Skeletal muscle satellite cell (primary cell): ENCODE data around the gene AGBL4.
A peak's percentile ranks its signal among the peaks of the same experiment; 100 is the strongest.

Experiments used
- H3K27me3 ChIP-seq: 2 replicates; pipeline ENCODE4 v1.7.0; 2013; ENCODE audit warnings: low read length; ENCODE audit not compliant: control insufficient read depth, insufficient read depth
- H3K36me3 ChIP-seq: 2 replicates; pipeline ENCODE4 v1.7.0; 2013; ENCODE audit warnings: mild to moderate bottlenecking, control low read depth, low read length; ENCODE audit not compliant: insufficient read depth
- H3K4me1 ChIP-seq: 2 replicates; pipeline ENCODE4 v1.7.0; 2013; ENCODE audit warnings: low read length; ENCODE audit not compliant: control insufficient read depth, insufficient read depth
- H3K4me2 ChIP-seq: 2 replicates; pipeline ENCODE4 v1.7.0; 2013; ENCODE audit warnings: mild to moderate bottlenecking, low read length
- H3K4me3 ChIP-seq: 2 replicates; pipeline ENCODE4 v1.7.0; 2013; ENCODE audit warnings: low read length
- H3K9ac ChIP-seq: 2 replicates; pipeline ENCODE4 v1.7.0; 2013; ENCODE audit warnings: mild to moderate bottlenecking, low read depth, low read length, moderate library complexity
- H3K9me3 ChIP-seq: replicated peaks from 2 replicates; pipeline ENCODE4 v1.7.0; 2013; ENCODE audit warnings: mild to moderate bottlenecking, control low read depth, low read length

The AGBL4 gene

DNA sequence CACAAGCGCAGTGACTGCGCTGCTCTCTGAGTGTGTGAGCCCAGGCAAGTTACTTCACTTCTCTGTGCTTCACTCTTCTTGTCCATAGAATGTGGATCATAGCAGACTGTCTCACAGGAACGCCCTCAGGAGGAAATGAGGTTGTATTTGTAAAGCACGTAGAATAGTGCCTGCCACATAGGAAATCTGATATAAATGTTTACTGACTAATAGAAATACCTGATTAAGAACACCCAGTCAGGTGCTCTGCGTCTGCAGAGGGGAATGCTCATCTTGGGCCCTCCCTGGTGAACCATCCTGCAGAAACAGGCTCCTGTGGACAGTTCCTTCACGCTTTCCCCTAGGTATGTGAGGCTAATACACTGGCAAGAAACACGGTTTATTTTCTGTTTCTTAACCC lies 1347.4 kb downstream of the AGBL4 start:
- Histone ChIP-seq H3K27me3 (no peaks in the 10 kb centered on the region), H3K4me3 (no peak overlapping the region), H3K9ac (no peak overlapping the region), H3K4me2 (no peak overlapping the region), H3K9me3 (no peaks in the 10 kb centered on the region), H3K36me3 (no peaks in the 10 kb centered on the region), H3K4me1 (peaks cover 6% of the 10 kb centered on the region)

DNA sequence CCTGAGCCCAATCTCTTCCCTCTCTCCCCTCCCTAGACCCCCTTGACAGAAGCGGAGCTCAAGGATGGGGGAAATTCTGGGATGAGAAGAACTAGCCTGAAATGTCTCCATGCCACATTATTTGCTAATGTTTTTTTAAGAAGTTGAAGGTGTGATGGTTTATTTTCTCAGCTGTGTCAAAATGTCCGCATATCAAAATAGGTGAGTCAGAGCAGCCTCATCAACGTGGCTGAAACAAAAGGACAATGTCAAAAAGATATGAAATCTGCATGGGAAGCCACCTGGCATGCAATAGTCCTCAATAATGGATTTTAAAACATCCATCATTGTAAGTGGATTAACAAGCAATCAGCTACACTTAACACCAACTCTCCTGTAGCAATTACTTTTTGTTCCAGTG lies 1348.5 kb downstream of the AGBL4 start:
- Histone ChIP-seq H3K4me2 (peak overlapping the region; percentile 32), H3K36me3 (no peaks in the 10 kb centered on the region), H3K27me3 (no peaks in the 10 kb centered on the region), H3K4me1 (peaks cover 6% of the 10 kb centered on the region), H3K9me3 (no peaks in the 10 kb centered on the region), H3K9ac (no peak overlapping the region), H3K4me3 (no peak overlapping the region)

DNA sequence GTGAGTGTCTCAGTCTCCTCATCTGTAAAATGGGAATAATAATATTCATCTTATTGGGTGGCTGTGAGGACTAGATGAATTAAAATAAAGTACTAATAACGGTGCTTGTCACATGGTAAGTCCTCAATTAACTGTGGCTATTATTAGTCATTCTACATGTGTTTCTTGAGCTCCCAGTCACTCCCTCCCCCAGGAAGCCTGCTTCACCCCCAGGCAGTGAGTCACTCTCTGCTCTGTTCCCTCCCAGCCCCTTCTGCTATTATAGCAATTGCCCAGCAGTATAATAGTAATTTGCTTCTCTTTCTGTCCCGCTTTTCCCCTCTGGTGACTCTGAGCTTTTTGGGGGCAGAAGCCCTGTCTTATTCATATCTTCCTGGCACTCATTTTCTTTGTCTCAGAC lies 1349.1 kb downstream of the AGBL4 start:
- H3K4me3 ChIP-seq = no peak overlapping the region
- no peaks in the 10 kb centered on the region for H3K27me3 ChIP-seq
- H3K36me3 ChIP-seq = no peaks in the 10 kb centered on the region
- H3K4me2 ChIP-seq = peak overlapping the region; percentile 32
- H3K9me3 ChIP-seq = no peaks in the 10 kb centered on the region
- peaks cover 6% of the 10 kb centered on the region for H3K4me1 ChIP-seq
- H3K9ac ChIP-seq = no peak overlapping the region

DNA sequence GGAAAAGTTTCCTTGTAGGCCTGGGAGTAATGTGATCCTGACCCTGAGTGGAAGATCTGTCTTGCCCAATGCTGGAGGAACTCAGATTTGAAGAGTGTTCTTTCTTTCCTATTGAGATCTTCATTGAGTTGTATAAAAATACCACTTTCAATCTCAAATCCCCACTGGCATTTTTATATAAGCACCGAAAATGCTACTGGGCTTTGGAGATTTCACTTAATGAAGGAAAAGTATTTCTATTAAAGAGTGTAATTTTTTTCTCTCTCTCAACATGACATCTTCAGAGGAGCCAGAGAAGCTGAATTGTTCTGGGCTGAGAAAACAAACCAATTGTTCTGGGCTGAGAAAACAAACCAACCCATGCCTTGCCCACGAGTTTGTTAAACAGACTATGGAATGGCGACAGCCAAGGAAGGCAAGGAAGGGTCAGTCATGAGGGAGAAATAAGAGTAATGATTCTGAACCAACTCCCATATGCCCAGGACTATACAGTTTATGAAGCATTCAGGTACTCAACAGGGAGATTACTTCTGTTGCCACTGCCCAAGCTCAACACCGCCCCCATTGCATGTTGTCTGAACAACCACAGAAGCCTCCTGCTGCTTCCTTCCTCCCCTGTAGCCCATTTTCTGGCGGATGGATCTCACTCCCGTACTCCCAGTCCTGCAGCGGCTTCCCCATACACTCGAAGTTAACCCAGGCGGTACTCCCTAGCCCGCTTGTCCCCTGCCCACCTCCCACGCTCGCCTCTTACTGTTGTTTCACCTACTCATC lies 1350.2 kb downstream of the AGBL4 start:
- Histone ChIP-seq H3K9ac (no peak overlapping the region), H3K4me2 (no peak overlapping the region), H3K4me1 (peaks cover 6% of the 10 kb centered on the region), H3K36me3 (no peaks in the 10 kb centered on the region), H3K27me3 (no peaks in the 10 kb centered on the region), H3K9me3 (no peaks in the 10 kb centered on the region), H3K4me3 (no peak overlapping the region)

DNA sequence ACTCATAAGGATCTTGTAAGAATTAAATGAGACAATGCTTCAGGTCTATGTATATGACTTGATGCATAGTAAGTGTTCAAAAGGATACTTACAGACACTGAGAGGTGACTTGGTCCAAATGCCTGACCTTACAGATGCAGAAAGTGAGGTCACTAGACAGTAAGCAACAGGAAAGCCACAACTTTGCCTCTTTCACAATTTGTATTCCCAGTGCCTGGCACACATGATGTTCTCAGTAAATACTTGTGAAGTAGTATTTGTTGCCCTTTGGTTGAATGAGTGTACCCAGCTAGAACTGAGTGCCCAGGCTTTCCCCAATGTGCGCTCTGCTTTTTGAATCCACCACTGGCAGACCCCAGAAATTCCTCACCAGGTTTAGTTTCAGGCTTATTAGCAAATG lies 1352.2 kb downstream of the AGBL4 start:
- no peaks in the 10 kb centered on the region for H3K36me3 ChIP-seq
- H3K4me1 ChIP-seq = peaks cover 6% of the 10 kb centered on the region
- no peak overlapping the region for H3K4me2 ChIP-seq
- H3K9ac ChIP-seq = no peak overlapping the region
- H3K27me3 ChIP-seq = peaks cover 3% of the 10 kb centered on the region
- no peak overlapping the region for H3K4me3 ChIP-seq
- no peaks in the 10 kb centered on the region for H3K9me3 ChIP-seq

DNA sequence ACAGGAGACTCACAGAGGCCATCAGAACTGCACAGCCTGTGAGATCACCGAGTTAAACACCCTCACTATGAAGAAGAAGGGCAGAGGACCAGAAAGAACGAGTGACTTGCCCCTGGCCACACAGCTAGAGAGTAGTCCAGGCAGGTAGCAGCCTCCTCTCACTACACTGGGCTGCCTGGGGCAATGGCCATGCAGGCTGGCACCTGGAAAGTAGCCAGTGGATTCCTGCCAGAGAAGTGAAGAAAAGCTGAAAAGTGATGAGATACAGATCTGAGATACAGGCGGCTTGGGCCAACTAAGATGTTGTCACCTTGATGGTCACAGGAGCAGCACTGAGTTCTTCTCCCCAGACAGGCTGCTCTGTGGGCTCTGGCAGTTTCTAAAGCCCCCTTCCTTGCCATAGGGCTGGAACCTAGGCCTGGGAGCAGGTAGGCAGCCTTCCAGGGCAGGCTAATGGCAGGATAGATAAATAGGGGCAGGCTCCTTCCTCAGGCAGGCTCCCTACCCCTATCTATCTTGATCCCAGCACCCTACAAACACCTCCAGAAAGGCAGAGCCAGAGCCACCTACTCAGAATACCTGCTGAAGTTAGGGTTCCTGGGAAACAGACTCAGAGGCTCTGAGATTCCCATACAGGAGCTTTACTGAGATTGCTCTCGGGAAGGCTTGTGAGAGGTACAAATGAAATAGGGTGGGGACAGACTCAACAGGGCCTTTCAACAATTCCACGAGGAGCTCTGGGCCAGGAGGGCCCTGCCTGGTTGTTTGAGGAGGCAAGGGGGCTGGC lies 1353.3 kb downstream of the AGBL4 start:
- H3K4me3 ChIP-seq = no peak overlapping the region
- peaks cover 6% of the 10 kb centered on the region for H3K4me1 ChIP-seq
- H3K4me2 ChIP-seq = no peak overlapping the region
- H3K9me3 ChIP-seq = no peaks in the 10 kb centered on the region
- no peak overlapping the region for H3K9ac ChIP-seq
- no peaks in the 10 kb centered on the region for H3K36me3 ChIP-seq
- H3K27me3 ChIP-seq = peaks cover 3% of the 10 kb centered on the region

DNA sequence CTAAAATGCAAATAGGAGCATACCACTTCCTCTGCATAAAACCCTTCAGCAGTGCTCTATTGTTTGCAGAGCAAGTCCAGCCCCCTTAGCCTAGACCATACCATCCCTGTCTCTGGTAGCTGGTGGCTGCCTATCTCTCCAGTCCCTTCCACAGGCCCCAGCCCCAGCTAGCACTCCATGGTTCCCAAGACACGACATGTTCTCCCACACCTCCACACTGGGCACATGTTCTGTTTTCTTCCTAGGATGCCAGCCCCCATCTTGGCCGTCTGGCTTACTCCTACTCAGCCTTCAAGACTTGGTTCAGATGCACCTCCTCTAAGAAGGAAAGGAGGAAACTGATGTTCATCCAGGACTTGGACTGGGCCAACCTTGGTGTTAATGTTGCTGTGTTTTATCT lies 1355.4 kb downstream of the AGBL4 start:
- peaks cover 3% of the 10 kb centered on the region for H3K27me3 ChIP-seq
- no peak overlapping the region for H3K4me3 ChIP-seq
- no peak overlapping the region for H3K9ac ChIP-seq
- H3K4me1 ChIP-seq = no peaks in the 10 kb centered on the region
- H3K36me3 ChIP-seq = no peaks in the 10 kb centered on the region
- no peaks in the 10 kb centered on the region for H3K9me3 ChIP-seq
- H3K4me2 ChIP-seq = no peak overlapping the region

DNA sequence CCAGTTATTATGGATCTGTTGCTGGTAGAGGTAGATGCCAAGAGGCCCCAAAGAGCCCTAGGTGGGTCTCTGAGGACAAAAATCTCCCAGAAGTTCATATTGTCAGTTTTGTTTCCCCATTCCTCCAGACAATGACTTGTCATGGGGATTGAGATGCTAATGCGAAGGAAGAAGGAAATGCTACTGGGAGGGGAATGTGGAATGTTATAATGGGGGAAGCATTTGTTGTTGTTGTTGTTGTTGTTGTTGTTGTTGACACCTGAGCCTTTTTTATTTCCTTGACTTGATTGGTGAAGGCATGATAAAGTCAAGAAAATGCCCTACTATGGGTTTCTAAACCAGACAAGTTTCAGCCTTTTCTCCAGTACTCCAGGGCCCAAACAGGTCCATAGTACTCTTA lies 1356.0 kb downstream of the AGBL4 start:
- Histone ChIP-seq H3K4me1 (no peaks in the 10 kb centered on the region), H3K4me3 (no peak overlapping the region), H3K9ac (no peak overlapping the region), H3K4me2 (no peak overlapping the region), H3K27me3 (peaks cover 3% of the 10 kb centered on the region), H3K36me3 (no peaks in the 10 kb centered on the region), H3K9me3 (no peaks in the 10 kb centered on the region)

DNA sequence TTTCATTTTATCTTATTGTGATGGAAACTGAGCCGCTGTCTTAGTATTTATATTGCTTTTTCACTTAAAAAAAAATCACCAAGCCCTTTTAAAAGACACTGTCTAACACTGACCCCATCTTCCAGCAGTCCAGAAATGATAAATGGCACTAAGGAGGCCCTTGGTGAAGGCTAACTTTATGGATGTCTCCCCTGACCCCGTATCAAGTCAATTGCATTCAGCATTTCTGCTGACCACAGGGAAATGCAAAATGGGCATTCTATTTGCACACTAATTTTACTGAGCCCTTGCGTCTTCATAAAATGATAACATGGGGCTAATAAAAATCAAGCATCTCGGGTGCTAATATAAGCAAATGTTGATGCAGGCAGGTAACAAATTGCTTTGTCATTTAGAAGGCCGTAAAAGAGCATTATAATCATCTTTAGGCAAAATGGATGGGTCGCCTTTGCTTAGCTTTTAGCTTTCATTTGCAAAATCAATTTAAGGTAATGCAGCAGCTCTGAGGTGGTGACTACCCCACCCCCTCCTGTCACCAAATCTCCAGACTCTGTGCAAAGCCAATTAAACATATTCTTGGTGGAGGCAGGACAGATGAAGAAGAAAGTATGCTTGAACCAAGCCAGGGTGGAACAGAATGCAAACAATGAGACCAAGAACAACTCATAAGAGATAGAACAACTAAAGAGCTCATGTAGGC lies 1357.9 kb downstream of the AGBL4 start:
- Histone ChIP-seq H3K27me3 (peaks cover 3% of the 10 kb centered on the region), H3K4me3 (no peak overlapping the region), H3K4me2 (no peak overlapping the region), H3K9me3 (no peaks in the 10 kb centered on the region), H3K4me1 (no peaks in the 10 kb centered on the region), H3K9ac (no peak overlapping the region), H3K36me3 (no peaks in the 10 kb centered on the region)

DNA sequence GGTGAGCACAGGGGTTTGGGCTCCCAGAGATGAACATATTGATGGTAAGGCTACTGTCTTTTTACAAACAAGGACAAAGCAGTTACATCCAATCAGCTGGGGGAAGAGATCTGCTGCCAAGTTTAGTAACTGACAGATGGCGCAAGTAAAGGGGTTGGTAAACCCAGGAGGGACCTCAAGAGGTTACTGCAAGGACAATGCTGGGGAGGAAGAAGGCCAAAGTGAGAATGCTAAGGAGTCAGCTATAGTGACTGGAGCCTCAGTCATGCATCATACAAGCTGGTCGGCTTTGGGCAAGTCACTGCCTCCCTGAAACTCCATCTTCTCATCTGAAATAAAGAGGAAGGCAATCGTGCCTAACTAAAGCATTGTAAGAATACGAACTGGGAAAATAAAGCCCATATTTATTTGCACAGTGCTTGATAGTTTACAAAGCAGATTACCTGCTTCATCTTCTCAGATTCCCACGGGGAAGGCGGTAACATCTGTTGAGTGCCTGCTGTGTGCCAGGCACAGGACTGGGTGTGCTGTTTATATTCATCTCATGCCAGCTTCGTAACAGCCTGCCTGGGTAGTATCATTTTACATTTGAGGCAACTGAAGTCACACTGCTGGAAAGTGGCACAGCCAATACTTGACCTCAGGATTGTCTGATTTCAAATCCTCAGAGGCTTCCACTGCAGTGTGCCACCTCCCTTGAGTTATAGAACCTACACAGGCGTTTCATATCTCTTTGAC lies 1361.9 kb downstream of the AGBL4 start:
- H3K4me1 ChIP-seq = no peaks in the 10 kb centered on the region
- H3K4me3 ChIP-seq = no peak overlapping the region
- no peaks in the 10 kb centered on the region for H3K36me3 ChIP-seq
- H3K27me3 ChIP-seq = no peaks in the 10 kb centered on the region
- no peaks in the 10 kb centered on the region for H3K9me3 ChIP-seq
- no peak overlapping the region for H3K4me2 ChIP-seq
- no peak overlapping the region for H3K9ac ChIP-seq

DNA sequence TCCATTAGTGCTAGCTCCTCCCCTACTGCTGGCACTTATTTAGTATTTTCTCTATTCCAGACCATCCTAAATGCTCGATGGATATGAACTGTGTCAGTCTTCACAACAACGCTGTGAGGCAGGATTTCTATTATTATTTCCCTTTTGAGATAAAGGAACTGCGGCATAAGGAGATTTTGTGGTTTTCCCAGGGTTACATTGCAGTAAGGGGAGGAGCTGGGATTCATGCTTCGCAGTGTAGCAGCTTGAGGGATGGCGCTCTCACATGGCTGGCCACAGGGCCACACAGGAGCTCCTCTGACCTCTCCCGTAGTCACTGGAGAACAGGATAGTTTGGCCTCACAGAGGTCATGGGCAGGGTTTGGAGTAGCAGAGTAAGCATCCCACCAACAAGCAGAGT lies 1364.0 kb downstream of the AGBL4 start:
- no peaks in the 10 kb centered on the region for H3K9me3 ChIP-seq
- no peak overlapping the region for H3K4me3 ChIP-seq
- H3K4me1 ChIP-seq = no peaks in the 10 kb centered on the region
- H3K36me3 ChIP-seq = no peaks in the 10 kb centered on the region
- H3K4me2 ChIP-seq = no peak overlapping the region
- H3K27me3 ChIP-seq = no peaks in the 10 kb centered on the region
- H3K9ac ChIP-seq = no peak overlapping the region
